ENCODE measurements around the gene GLDC.

- no peak for TF ChIP-seq CTCF (IDR thresholded peaks at IDR 0.05; ENCODE audit: low read depth, low read length)
- no peak for TF ChIP-seq EZH2phosphoT487 (IDR thresholded peaks at IDR 0.05; ENCODE audit: low read depth)
Observed at GRCh38 chr9:6677803-6678202, 32.3 kb upstream of the GLDC start.

Data from OCI-LY3 (cell line).